Lower leg skin (tissue), 4 donors: ENCODE data around the gene RARRES1. TPM values are rescaled to one million over a fixed set of nuclear protein-coding genes. Genes with fewer than 3 reads are reported as not detected.

Experiments used
- DNase-seq, 2 donors: peaks; one replicate each; pipeline ENCODE4 v3.0.0-alpha.2; 2019; ENCODE audit warnings: low spot score in 2 of 2
- H3K4me3 ChIP-seq: fragments of 200-600 bp; sonication (generic); 2 replicates; pipeline ENCODE4 v1.5.1; 2017; ENCODE audit warnings: mild to moderate bottlenecking, low read depth; ENCODE audit not compliant: poor library complexity, severe bottlenecking
- POLR2A ChIP-seq, 2 donors: fragments of 450-650 bp; IDR thresholded peaks; one replicate each; pipeline ENCODE4 v1.6.1; 2016 to 2017; ENCODE audit warnings: antibody characterized with exemption in 2 of 2, mild to moderate bottlenecking in 1 of 2, moderate library complexity in 1 of 2
- WGBS, 2 donors: methylation state at CpG; one replicate each; pipeline ENCODE4 v1.1.5; 2018; 5-methylcytosine and 5-hydroxymethylcytosine counted together
- intact Hi-C: fragments of 100-400 bp; cut with DNase I; formaldehyde crosslinking; loops from one replicate; pipeline ENCODE4 v1.15.0; 2023; ENCODE audit warnings: low total_unique reads
- total RNA-seq, 4 donors: library from RNA; depleted of rRNA; stranded (reverse); fragments of >200 nt; gene quantifications; one replicate each; pipeline ENCODE4 v1.1.0, GENCODE V29; 2016
- TF ChIP-seq, protein P1 (sequence below), 3 donors: fragments of 450-650 bp; IDR thresholded peaks; one replicate each; pipeline ENCODE4 v1.5.1; 2016; ENCODE audit warnings: antibody characterized with exemption in 3 of 3, mild to moderate bottlenecking in 3 of 3, moderate library complexity in 2 of 3

RARRES1 gene
- total RNA-seq, 4 donors from 2014 or later, result 5.9 to 89.7 (median 9.2) TPM

DNA sequence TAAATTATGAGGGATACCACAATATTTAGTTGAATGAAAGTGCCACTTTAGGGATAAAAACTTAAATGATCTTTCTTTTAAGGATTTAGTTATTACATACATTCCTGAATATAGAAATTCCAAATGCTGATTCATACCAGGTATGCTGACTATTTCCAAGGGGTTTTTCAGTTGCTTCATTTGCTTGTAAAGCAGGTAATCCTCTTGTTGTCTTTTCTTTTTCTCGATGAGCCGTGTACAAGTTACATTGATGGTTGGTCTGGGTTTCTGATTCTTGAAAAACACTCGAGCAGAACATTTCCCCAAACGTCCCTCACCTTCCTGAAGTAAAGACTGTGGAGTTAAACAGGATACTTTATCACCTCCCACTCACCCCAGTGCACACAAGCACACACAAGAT is 21.7 kb downstream of the RARRES1 start:
- 86 to 87% methylated on average over 4 of the region's 4 CpGs for WGBS, 2 donors
- DNase-seq, result no peak
- intact Hi-C loops, result no loop called here
- TF ChIP-seq, protein P1, sequence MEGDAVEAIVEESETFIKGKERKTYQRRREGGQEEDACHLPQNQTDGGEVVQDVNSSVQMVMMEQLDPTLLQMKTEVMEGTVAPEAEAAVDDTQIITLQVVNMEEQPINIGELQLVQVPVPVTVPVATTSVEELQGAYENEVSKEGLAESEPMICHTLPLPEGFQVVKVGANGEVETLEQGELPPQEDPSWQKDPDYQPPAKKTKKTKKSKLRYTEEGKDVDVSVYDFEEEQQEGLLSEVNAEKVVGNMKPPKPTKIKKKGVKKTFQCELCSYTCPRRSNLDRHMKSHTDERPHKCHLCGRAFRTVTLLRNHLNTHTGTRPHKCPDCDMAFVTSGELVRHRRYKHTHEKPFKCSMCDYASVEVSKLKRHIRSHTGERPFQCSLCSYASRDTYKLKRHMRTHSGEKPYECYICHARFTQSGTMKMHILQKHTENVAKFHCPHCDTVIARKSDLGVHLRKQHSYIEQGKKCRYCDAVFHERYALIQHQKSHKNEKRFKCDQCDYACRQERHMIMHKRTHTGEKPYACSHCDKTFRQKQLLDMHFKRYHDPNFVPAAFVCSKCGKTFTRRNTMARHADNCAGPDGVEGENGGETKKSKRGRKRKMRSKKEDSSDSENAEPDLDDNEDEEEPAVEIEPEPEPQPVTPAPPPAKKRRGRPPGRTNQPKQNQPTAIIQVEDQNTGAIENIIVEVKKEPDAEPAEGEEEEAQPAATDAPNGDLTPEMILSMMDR (IDR thresholded peaks at IDR 0.05), result no peak
- TF ChIP-seq POLR2A (IDR thresholded peaks at IDR 0.05), result no peak
- no peak overlapping the region for H3K4me3 ChIP-seq

- no peak overlapping the region for H3K4me3 ChIP-seq
- TF ChIP-seq, protein P1 (IDR thresholded peaks at IDR 0.05), result no peak
- no peak for TF ChIP-seq POLR2A (IDR thresholded peaks at IDR 0.05)
- no peak for DNase-seq
- WGBS, 2 donors, result 47 to 56% methylated on average over 4 of the region's 4 CpGs
- intact Hi-C loops, result no loop called here
Measured at GRCh38 chr3:158709666-158710083, 22.6 kb downstream of the RARRES1 start.

GRCh38 chr3:158703566-158703965 is 28.7 kb downstream of the RARRES1 start:
- H3K4me3 ChIP-seq, result no peak overlapping the region
- 100% methylated on average over 1 of the region's 1 CpG for WGBS, 2 donors
- TF ChIP-seq, protein P1 (IDR thresholded peaks at IDR 0.05), result no peak
- TF ChIP-seq POLR2A (IDR thresholded peaks at IDR 0.05), result no peak
- intact Hi-C loops, result no loop called here
- DNase-seq, result no peak

DNA sequence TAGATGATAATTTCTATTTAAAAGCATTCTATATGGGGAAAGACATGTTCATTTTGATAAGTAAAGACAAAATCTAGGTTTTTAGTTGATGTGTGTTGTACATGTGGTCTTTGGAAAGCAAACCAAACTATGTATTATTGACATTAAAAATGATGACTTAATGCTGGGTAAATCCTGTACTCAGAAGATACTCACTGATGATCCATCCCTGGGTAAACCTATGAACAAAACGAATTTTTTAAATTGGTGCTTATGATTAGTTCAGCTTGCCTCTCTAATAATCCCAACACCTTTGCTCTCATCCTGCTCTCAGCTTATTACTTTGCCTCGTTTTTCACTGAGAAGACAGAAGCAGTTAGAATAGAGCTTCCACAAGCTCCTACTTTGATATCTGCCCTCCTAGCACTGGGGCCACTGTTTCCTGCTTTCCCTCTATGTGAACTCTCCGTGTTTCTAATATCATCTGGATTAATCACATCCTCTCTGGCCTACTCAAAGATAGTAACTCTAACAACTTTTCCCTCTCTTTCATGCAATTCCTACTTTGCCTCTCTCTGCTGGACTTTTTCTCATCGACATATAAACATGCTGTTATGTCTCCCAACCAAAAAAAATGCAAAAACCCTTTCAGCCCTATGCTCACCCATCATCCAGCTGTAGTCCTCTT is 29.3 kb downstream of the RARRES1 start:
- WGBS, 2 donors, result 86 to 89% methylated on average over 4 of the region's 4 CpGs
- no peak overlapping the region for H3K4me3 ChIP-seq
- TF ChIP-seq, protein P1 (IDR thresholded peaks at IDR 0.05), result no peak
- TF ChIP-seq POLR2A (IDR thresholded peaks at IDR 0.05), result no peak
- DNase-seq, result no peak
- intact Hi-C loops, result no loop called here

- intact Hi-C loops, result no loop called here
- no peak for DNase-seq
- no peak overlapping the region for H3K4me3 ChIP-seq
- WGBS, 2 donors, result 70 to 73% methylated on average over 4 of the region's 4 CpGs
- TF ChIP-seq, protein P1 (IDR thresholded peaks at IDR 0.05), result no peak
Measured at GRCh38 chr3:158701420-158702065, 30.7 kb downstream of the RARRES1 start.
